NCI-H510A (cell line): ENCODE measurements around the gene KLHDC4.
"Not testable (repeated sequence)": the region's sequence is repeated elsewhere in the genome, so short reads cannot be mapped to it uniquely, and the experiment has no call there.

ENCODE experiments used
- DNase-seq: peaks from one replicate; lab custom pipeline; 2025; lab: John Stamatoyannopoulos, UW

Gene KLHDC4

GRCh38 chr16:87765776-87766484 is at the start of gene KLHDC4:
KLHDC4 (minus strand) TSS chr16:87765986; CDS start chr16:87765890, 96 bp downstream.
- DNase-seq, result peak; percentile 53

GRCh38 chr16:87815567-87815966 is 49.8 kb upstream of the KLHDC4 start:
- DNase-seq, result no peak

GRCh38 chr16:87812200-87812656 is 46.4 kb upstream of the KLHDC4 start:
- DNase-seq, result no peak

- DNase-seq, result not testable (repeated sequence)
These were observed 45.7 kb upstream of the KLHDC4 start for GRCh38 chr16:87811454-87811853.

- no peak for DNase-seq
These were observed 43.5 kb upstream of the KLHDC4 start for GRCh38 chr16:87809150-87809902.

GRCh38 chr16:87808108-87808507 is 42.3 kb upstream of the KLHDC4 start:
- no peak for DNase-seq

GRCh38 chr16:87806641-87807546 is 41.1 kb upstream of the KLHDC4 start:
- no peak for DNase-seq

- DNase-seq, result no peak
These were observed 40.5 kb upstream of the KLHDC4 start for GRCh38 chr16:87806261-87806640.

GRCh38 chr16:87803385-87803784 is 37.6 kb upstream of the KLHDC4 start:
- DNase-seq, result no peak

GRCh38 chr16:87802670-87803069 is 36.9 kb upstream of the KLHDC4 start:
- no peak for DNase-seq

GRCh38 chr16:87801679-87802259 is 36.0 kb upstream of the KLHDC4 start:
- no peak for DNase-seq

GRCh38 chr16:87800497-87800896 is 34.7 kb upstream of the KLHDC4 start:
- no peak for DNase-seq

- DNase-seq, result no peak
These were observed 29.6 kb upstream of the KLHDC4 start for GRCh38 chr16:87795336-87795735.

GRCh38 chr16:87794485-87795078 is 28.8 kb upstream of the KLHDC4 start:
- DNase-seq, result no peak

- DNase-seq, result no peak
These were observed 26.4 kb upstream of the KLHDC4 start for GRCh38 chr16:87792205-87792565.

- DNase-seq, result no peak
These were observed 25.8 kb upstream of the KLHDC4 start for GRCh38 chr16:87791295-87792204.

- no peak for DNase-seq
These were observed 24.7 kb upstream of the KLHDC4 start for GRCh38 chr16:87790292-87791100.

GRCh38 chr16:87789437-87790291 is 23.9 kb upstream of the KLHDC4 start:
- no peak for DNase-seq
